HG03108 (cell line): ENCODE measurements around the gene ZAP70.
A peak's percentile ranks its signal among the peaks of the same experiment; 100 is the strongest.
"Not testable (repeated sequence)": the region's sequence is repeated elsewhere in the genome, so short reads cannot be mapped to it uniquely, and the experiment has no call there.

Experiments
- ATAC-seq: cut with Tn5 transposase; IDR thresholded peaks from one replicate; pipeline ENCODE4 v1.9.1; 2021; ENCODE audit warnings: moderate library complexity; ENCODE audit not compliant: unreplicated experiment

The ZAP70 gene

GRCh38 chr2:97713296-97714083, at the start of gene ZAP70:
Gene ZAP70, plus strand, starts transcription at chr2:97713576. Its CDS starts 10,461 bp downstream, at chr2:97724037.
- ATAC-seq, result no peak

GRCh38 chr2:97663626-97663961, 49.8 kb upstream of the ZAP70 start:
- ATAC-seq, result no peak

- ATAC-seq, result peak; percentile 88
Measured at GRCh38 chr2:97663962-97664635, 49.3 kb upstream of the ZAP70 start, which contains the start of gene ACTR1B. Gene ACTR1B, minus strand, starts transcription at chr2:97664044. Its CDS starts 154 bp downstream, at chr2:97663890.

- ATAC-seq, result no peak
Measured at GRCh38 chr2:97664636-97664970, 48.8 kb upstream of the ZAP70 start.

GRCh38 chr2:97669448-97669847, 43.9 kb upstream of the ZAP70 start, which contains the start of gene C2orf92:
Gene C2orf92, plus strand, starts transcription at chr2:97669713. Its CDS starts 76 bp downstream, at chr2:97669789.
- ATAC-seq, result no peak

GRCh38 chr2:97670471-97670870, 42.9 kb upstream of the ZAP70 start:
- ATAC-seq, result no peak

GRCh38 chr2:97671526-97671925, 41.9 kb upstream of the ZAP70 start:
- ATAC-seq, result no peak

- ATAC-seq, result not testable (repeated sequence)
Measured at GRCh38 chr2:97672606-97673140, 40.7 kb upstream of the ZAP70 start.

GRCh38 chr2:97673182-97673914, 40.0 kb upstream of the ZAP70 start:
- no peak for ATAC-seq

- no peak for ATAC-seq
Measured at GRCh38 chr2:97673915-97674283, 39.5 kb upstream of the ZAP70 start.

- ATAC-seq, result no peak
Measured at GRCh38 chr2:97675430-97676113, 37.8 kb upstream of the ZAP70 start.

- ATAC-seq, result no peak
Measured at GRCh38 chr2:97676620-97677019, 36.8 kb upstream of the ZAP70 start.

GRCh38 chr2:97677480-97677879, 35.9 kb upstream of the ZAP70 start:
- no peak for ATAC-seq

- no peak for ATAC-seq
Measured at GRCh38 chr2:97678298-97678697, 35.1 kb upstream of the ZAP70 start.

- ATAC-seq, result not testable (repeated sequence)
Measured at GRCh38 chr2:97687235-97687634, 26.1 kb upstream of the ZAP70 start.

GRCh38 chr2:97688062-97688827, 25.1 kb upstream of the ZAP70 start:
- no peak for ATAC-seq

- ATAC-seq, result no peak
Measured at GRCh38 chr2:97691166-97691565, 22.2 kb upstream of the ZAP70 start.

GRCh38 chr2:97693476-97693875, 19.9 kb upstream of the ZAP70 start:
- no peak for ATAC-seq

GRCh38 chr2:97695744-97696143, 17.6 kb upstream of the ZAP70 start:
- no peak for ATAC-seq
